ENCODE results near the gene PTPRN2.
"Not testable (repeated sequence)": the region's sequence is repeated elsewhere in the genome, so short reads cannot be mapped to it uniquely, and the experiment has no call there.

The PTPRN2 gene

DNA sequence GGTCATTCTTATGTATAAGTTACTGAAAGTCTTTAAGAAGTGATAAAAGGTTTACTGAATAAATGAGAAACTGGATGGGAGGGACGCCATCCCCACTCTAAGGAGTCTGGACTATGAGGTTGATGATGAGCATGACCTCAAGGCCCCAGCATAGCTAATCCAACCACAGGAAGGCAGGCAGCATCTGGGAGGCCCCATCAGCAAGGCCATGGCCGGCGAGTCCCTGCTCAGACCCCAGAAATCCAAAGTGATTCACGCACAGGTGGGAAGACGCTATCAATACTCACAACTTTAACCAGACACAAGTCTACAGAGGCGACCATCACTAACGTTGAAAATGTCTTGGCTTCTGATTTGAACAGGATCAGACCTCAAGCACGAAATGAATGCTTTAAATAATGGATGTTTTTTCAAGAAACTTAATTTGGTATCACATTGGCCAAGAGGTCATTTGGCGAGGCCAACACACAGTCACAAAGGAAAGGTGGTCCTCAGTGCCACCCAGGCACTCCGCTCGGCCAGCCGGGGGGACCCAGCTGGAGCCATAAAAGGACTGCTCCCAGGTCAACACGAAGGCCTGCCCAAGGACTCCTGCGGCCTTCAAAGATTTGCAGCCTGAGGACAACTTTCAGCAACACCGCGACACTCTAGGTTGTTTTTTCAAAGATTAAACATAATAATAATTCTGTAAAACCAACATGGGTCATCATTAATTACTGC lies 228.5 kb downstream of the PTPRN2 start:
- DNase-seq, result no peak

DNA sequence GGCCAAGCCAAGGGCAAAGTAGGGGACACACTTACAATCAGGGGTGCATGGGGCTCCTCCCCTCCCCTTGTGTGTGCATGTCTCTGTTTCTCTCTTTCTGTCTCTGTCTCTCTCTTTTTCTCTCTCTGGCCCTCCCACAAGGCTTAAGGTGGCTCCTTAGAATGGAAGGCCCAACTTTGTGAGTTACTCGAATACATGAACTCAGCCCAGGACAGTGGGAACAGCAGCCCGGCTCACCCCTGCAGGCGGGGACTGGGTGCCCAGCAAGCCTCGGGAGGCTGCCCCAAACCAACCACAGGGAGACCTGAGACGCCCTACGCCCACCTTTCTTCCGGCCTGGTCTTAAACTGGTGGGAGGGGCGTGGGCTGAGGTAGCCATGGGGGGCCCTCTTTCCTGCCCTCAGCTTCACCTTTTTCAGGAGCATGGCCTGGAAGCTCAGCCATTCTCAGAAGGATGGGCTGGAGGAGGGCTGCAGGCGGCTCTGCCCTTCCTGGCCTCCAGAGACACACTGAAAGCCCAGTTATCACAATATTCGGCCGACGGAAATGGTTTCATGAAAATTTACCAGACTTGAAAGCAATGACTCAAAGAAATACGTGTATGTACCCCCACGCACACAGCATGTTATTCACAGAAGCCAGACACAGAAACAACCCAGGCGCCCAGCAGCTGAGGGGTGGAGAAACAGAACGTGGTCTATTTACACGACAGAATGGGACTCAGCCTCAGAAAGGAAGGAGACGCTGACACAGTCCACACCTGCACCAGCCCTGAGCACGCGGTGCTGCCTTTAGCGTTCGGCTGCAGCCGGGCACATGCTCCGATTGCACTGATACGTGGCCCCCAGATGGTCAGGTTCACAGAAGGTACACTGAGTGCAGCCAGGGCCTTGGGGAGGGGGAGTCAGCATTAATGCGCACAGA lies 229.5 kb downstream of the PTPRN2 start:
- DNase-seq, result no peak

DNA sequence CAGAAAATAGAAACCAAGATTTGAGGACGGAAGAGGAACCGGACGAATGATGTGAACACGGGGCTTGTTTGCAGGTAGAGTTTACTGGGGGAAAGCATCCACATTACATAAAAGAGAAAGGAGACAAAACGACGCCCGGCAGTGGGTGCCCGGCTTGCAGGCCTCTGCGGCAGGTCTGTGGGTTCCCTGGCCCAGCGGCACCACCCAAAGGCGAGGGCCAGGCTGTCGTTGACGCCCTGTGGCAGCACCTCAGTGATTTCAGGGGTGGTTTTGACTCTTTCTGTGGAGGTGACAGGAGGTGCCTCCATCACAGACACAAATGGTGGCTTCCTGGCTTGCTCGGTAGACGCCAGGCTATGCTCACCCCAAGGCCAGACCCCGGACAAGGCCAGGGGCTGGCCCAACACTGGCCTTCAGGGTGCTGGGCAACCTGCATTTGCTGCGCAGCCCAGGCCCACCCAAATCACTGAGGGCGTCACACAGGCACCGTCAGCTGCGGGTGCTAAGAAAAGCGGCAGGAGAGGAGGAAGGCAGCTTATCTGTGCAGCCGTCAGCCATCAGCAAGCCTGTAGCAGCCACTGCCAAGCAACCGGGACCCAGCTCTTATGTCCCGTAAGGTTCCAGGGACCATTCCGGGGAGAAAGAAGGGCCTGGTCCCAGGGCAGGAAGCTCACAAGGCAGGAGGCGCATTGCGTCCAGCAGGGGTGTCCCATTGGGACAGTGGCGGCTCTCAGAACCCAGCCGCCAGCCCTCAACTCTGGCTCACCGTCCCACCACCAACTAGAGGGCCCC lies 230.3 kb downstream of the PTPRN2 start:
- no peak for DNase-seq

DNA sequence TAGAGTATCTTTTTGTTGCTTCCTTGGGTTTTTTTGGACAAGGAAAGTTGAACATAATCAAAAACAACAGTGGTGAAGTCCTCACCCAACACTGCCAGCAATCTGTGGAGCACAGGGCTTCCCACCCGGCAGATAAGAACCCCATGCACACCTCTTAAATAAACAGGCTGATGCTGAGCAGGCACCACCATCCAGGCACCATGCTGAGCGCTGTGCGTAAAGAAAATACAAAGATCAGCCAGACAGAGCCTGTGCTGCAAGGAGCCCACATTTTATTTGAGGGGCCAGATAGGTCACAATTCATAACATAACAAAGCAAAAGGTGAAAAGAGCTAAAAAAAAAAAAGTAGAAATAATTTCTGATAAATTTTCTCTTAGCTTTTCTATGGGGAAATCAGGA lies 231.2 kb downstream of the PTPRN2 start:
- DNase-seq, result no peak

DNA sequence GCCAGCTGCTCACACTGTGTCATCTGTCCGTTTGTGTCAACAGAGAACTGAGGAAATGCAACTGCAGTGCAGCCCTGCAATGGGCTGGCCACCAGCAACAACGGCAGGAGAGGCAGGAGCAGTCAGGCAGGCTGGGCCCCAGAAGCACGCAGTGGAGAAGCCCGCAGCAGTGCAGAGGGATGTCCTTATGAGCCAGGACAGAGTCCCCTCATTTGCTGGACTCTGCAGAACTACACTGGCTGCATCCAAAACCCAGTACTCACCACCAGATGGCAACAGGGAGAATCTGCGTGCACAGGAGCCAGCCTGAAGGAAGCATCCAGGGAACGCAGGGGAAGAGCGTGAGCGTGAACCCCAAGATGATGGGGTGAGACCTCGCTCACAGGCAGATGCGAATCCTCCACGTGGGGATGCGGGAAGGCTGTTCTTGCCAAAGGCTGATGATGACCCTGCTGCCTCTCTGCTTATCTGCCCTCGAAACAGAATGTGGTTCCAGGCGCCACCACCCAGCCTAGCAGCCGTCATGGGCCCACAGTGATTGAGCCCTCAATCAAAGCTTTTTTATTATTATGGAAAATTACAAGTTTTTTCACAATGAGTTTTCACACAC lies 232.1 kb downstream of the PTPRN2 start:
- DNase-seq, result no peak

DNA sequence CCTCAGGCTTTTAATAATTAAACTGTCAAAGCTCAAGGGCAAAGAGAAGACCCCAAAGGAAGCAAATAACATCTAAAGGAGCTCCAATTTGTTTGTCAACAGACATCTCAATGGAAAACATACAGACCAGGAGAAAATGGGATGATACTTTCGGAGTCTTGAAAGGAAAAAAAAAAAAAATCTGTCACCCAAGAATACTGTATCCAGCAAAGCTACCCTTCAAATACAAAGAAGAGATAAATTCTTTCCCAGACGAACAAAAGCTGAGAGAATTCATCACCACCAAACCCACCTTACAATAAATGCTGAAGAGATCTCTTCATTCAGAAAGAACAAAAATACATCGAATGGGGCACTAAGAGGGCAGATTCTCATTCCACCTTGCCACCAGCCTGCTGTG lies 232.8 kb downstream of the PTPRN2 start:
- DNase-seq, result no peak

- DNase-seq, result no peak
Measured at GRCh38 chr7:158353606-158354570, 233.7 kb downstream of the PTPRN2 start.

GRCh38 chr7:158351899-158352729 lies 235.5 kb downstream of the PTPRN2 start:
- DNase-seq, result not testable (repeated sequence)

DNA sequence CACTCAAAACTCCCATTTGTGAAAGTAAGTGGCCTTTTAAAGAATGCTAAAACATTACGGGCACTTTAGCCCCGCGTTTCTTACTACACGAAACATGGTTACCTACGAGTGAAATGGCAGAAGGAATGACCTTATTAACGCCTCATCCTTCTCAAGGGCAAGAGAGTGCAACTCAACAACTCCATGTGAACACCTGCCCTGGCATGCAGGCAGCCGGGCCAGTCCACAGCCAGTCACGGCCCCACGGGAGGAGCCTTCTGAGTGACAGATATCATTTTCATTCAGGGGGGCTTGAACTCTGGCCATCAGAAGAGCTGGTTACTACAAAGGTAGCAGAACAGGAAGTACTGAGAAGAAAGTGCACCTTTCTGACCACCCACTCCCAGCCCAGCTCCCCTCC lies 236.1 kb downstream of the PTPRN2 start:
- DNase-seq, result no peak

- no peak for DNase-seq
Measured at GRCh38 chr7:158351051-158351450, 236.6 kb downstream of the PTPRN2 start.

GRCh38 chr7:158350166-158350900 lies 237.3 kb downstream of the PTPRN2 start:
- no peak for DNase-seq

- no peak for DNase-seq
Measured at GRCh38 chr7:158348446-158348845, 239.2 kb downstream of the PTPRN2 start.

- DNase-seq, result not testable (repeated sequence)
Measured at GRCh38 chr7:158348039-158348438, 239.6 kb downstream of the PTPRN2 start.

- DNase-seq, result no peak
Measured at GRCh38 chr7:158345731-158346130, 241.9 kb downstream of the PTPRN2 start.

- DNase-seq, result no peak
Measured at GRCh38 chr7:158344706-158345300, 242.8 kb downstream of the PTPRN2 start.

- no peak for DNase-seq
Measured at GRCh38 chr7:158343936-158344455, 243.6 kb downstream of the PTPRN2 start.

- no peak for DNase-seq
Measured at GRCh38 chr7:158343526-158343925, 244.1 kb downstream of the PTPRN2 start.

DNA sequence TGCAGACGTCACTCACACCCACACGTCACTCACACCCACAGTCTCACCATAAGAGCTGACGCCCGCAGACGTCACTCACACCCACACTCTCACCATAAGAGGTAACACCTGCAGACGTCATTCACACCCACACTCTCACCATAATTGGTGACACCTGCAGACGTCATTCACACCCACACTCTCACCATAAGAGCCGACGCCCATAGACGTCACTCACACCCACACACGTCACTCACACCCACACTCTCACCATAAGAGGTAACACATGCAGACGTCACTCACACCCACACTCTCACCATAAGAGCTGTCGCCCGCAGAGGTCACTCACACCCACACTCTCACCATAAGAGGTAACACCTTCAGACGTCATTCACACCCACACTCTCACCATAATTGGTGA lies 246.5 kb downstream of the PTPRN2 start:
- DNase-seq, result not testable (repeated sequence)

GRCh38 chr7:158336952-158337351 lies 250.7 kb downstream of the PTPRN2 start:
- not testable (repeated sequence) for DNase-seq

Data from effector CD4-positive, alpha-beta T cell (primary cell).